SKM-1 treated with dmso at 0.1 percent for 144 hours (cell line): ENCODE results near the gene DRICH1.
"Not testable (repeated sequence)": the region's sequence is repeated elsewhere in the genome, so short reads cannot be mapped to it uniquely, and the experiment has no call there.

Experiments used
- DNase-seq: peaks from one replicate; lab custom pipeline; 2025; ENCODE audit not compliant: unreplicated experiment; lab: John Stamatoyannopoulos, UW

Gene DRICH1

DNA sequence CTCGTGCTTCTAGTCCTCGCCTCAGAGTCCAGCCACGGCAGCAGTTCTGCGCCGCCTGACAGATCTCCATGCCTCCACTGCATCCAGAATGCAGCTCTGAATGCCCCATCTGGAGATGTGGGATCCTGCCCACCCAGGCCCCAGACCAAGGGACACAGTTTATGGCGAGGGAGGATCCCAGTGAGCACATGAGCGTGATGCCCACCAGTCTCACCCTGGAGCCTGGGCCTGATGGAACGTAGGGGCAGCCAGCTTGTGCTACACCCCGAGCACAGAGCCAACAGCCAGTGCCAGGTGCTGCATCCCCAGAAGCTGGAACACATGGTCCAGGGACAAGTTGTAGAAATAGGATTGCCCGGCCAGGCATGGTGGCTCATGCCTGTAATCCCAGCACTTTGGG is 62.4 kb downstream of the DRICH1 start:
- no peak for DNase-seq

DNA sequence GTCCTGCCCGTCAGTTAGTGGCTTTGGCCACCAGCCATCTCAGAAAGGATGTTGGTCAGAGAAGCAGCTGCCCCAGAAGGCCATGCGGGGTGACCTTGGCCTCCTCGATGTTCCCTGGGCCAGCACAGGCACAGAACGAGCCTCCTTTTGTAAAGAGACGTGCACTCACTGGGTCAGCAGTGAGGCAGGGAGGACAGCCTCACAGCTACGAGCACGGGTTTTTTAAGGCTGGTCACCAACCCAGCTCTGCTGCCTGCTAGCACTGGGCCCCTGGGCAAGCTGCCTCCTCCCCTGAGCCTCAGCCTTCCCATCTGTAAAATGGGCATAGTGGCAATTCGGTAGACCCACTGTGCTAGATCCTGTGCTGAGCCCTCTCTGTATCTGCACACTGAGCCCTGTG is 62.8 kb downstream of the DRICH1 start:
- no peak for DNase-seq

DNA sequence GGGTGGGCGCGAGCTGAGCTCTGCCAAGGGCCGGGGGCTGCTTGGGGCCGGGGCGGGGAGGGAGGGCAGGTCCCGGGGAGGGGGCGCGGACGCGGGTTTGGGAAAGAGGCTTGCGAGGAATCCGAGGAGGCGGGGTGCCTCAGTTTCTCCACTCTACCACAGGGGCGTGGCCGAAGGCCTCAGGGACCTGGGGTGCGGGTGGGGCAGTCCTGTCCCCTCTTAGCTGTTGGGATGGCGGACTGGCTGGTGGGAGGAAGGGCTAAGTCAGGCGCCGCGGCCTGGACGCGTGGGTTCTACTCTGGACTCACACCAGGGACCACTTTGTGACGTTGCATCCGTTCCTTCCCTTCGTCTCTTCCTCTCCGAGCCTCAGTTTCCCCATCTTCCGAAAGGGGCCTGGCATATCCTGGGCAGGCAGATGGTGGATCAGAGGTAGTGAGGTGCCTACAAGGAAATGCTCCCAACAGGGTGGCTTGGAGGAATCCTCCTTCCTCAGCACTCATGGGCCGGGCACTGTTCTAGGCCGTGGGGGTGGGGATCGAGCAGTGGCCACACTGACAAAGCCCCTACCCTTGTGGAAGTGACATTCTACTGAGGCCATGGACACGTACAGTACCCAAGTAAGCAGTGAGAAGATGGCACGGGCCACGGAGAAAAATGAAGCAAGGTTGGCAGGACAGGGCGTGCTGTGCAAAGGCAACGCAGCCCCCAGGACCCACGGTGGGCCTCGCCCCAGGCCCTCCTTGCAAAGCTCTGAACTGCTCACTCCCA is 65.2 kb downstream of the DRICH1 start:
- DNase-seq: no peak

DNA sequence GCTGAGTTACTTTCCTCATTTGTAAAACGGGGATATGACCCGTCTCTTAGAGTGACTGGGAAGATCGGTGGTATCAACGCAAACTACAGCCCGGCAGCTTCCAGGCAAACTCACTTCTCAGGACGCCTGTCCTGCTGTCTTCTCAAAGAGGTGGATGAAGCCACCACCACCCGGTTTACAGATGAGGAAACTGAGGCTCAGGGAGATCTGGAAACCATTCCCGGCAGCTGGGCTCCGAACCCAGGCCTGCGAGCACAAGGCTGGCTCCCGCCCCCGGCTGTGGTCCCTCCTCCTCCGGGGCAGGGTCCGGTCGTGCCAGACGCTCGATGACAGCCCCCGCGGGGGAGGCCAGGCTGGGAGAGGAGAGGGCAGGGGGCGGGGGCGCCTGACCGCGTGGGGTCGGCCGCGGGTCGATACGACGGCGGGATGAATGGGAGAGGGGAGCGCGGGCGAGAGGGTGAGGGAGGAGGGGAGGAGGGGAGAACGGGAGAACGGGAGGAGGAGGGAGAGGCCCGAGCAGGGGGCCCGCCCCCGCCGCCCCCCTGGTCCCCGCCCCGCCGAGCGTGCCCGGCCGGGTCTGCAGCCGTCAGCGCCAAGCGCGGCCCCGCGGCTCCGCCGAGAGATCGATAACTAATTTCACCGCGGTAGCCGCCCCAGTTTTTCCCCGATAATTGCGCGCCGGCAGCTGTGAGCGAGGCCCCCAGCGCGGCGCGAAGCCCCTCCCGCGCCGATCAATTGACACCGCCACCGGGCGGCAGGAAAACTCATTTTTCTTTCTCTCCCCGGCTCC is 66.0 kb downstream of the DRICH1 start:
- DNase-seq: no peak

DNA sequence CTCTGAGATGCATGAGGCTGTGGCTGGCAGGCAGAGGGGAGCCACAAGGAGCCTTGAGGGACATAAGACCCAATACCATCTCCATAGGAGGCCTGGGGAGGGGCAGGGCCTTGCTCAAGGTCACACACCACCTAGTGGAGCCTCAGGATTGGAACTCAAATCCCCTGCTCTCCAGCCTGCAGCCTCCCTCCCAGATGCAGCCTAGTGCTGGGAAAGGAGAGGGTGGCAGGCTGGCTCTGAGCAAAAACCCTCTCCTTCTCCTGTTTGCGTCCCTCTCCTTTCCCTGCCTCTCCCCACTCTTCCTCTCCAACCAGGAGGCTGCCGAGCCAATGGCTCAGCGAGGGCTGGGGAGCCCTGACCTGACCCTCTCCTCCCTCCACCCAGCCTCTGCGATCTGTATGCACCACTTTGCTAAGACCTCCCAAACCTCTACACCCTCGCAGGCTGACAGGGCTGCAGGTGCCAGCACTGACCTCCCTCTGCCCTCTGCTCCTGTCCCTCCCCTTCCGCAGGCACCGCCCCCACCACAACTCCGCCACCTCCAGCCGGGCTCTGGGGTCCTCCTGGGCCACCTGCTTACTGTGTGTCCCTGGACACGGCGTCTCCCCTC is 66.7 kb downstream of the DRICH1 start:
- DNase-seq: no peak

DNA sequence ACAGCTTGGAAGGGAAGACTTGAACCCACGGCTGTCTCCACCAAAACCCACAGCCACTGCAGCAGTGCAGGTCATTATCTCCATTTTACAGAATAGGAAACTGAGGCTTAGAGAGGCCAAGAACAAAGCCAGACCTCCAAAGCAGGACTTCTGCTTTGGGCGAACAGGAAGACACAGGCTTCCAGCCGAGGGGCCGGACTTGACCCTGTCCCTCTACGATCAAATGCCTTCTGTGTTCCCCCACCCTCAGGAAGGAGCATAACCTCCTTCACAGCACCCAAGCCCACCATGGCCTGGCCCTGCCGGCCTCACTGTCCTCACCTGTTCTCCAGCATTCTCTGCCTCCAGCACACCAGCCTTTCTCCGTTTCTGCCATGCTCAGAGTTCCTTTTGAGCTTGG is 67.8 kb downstream of the DRICH1 start:
- no peak for DNase-seq

DNA sequence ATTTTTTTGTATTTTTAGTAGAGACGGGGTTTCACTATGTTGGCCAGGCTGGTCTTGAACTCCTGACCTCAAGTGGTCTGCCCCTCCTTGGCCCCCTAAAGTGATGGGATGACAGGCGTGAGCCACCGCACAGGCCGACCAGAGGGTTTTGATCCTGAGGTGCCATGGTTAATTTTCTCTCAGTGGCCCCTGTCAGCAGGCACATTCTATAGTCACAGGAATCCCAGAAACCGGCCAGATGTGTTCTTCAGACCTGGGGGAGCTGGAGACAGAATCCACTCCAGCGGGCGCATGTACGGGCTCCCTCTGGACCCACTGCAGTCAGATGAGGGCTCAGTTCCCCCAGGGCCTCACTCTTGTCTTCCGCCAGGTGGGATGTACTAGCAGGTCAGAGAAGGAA is 69.0 kb downstream of the DRICH1 start:
- no peak for DNase-seq

DNA sequence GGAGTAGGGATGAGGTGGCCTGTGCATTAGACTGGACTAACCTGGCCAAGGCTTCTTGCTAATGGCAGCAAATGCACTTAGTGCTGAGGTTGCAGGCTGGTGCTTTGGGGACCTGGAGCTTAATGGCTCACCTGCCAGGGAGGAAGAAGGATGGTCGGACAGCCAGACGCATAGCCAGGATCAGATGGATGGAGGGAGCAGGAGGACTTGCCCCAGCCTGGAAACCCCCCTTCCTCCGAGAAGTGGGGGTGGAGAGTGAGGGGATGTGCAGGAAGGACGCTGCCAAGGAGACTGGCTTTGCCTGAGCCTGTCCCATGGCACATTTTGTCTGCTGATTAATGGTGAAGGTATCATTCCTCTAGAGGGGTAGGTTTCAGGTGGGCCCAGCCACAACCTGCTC is 69.9 kb downstream of the DRICH1 start:
- no peak for DNase-seq

DNA sequence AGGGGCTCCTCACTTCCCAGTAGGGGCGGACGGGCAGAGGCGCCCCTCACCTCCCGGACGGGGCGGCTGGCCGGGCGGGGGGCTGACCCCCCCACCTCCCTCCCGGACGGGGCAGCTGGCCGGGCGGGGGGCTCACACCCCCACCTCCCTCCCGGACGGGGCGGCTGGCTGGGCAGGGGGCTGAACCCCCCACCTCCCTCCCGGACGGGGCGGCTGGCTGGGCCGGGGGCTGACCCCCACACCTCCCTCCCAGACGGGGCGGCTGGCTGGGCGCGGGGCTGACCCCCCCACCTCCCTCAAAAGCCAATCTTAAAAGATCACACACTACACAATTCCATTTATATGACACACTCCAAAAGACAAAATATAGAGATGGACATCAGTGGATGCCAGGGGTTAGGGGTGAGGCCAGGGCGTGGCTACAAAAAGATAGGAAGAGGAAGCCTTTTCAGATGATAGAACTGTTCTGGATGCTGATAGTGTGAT is 71.1 kb downstream of the DRICH1 start:
- DNase-seq: not testable (repeated sequence)

DNA sequence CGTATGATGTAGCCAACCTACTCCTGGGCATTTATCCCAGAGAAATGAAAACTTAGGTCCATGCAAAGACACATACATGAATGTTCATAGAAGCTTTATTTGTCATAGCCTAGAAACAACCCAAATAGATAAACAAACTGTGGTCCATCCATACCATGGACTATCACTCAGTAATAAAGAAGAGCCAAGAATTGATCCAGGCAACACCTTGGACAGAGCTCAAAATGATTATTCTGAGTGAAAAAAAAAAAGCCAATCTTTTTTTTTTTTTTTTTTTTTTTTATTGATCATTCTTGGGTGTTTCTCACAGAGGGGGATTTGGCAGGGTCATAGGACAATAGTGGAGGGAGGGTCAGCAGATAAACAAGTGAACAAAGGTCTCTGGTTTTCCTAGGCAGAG is 71.9 kb downstream of the DRICH1 start:
- DNase-seq: not testable (repeated sequence)
